Measurements from ENCODE around the gene OR6A2. TPM values are rescaled to one million over a fixed set of nuclear protein-coding genes. Genes with fewer than 3 reads are reported as not detected.

Gene OR6A2
- total RNA-seq, 2 experiments from 2014 or later = not detected

DNA sequence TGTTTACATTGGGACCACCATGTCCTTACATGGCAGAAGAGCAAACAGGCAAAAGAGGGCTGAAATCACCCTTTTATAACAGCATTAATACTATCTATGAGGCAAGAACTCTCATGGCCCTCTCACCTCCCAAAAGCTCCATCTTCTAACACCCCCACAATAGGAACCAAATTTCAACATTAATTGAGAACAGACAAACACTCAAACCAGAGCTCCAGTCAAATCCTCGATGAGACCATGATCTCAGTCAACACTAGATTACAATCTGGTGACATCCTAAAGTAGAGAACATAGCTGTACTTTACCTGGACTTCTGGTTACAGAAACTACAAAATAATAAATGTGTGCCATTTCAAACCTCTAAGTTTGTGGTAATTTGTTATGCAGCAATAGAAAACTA, 52.9 kb downstream of the OR6A2 start:
- Mint-ChIP-seq H3K36me3 (peaks cover 17% of the 10 kb centered on the region), H3K4me3 (no peak overlapping the region), H3K27me3 (no peaks in the 10 kb centered on the region), H3K9me3 (ENCODE audit: low read depth) (no peaks in the 10 kb centered on the region), H3K27ac (no peak overlapping the region), H3K4me1 (peaks cover 28% of the 10 kb centered on the region)
- ATAC-seq (no peak), DNase-seq (no peak)
- CTCF ChIA-PET = interaction anchor here (1.1 to 17.1 kb wide), 11 partner anchors 5 to 367 kb away, joined by 3 to 357 read pairs (median 6); partner anchors contain the start of genes ILK, MRPL17 and TPP1

DNA sequence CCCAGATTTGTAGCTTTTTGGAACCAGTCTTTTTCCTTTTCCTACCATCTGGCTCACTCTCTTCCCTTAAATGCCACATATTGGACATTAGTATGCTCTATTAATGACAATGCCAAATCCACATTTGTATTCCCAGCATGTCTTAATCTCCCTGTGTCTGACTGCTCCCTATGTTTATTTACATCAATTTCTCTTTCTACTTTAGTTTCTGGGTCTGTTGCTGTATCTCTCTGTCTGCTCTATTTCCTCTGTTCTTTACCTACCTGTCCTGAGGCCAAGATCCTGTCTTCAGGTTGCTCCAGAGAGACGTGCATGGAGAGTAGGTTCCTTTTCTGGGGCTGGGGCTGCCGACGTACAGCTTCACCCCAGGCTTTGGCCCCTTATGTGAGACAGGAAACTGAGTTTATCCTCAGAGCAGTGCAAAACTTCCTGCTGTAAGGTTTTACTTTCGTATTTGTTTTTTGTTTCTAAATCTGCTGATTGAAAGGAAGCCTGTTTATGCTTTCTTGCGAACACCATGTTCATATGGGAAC, 53.3 kb downstream of the OR6A2 start:
- peak; percentile 89 for ATAC-seq
- Mint-ChIP-seq H3K27me3 (no peaks in the 10 kb centered on the region), H3K9me3 (ENCODE audit: low read depth) (no peaks in the 10 kb centered on the region), H3K4me3 (no peak overlapping the region), H3K27ac (no peak overlapping the region), H3K4me1 (peaks cover 30% of the 10 kb centered on the region), H3K36me3 (peaks cover 18% of the 10 kb centered on the region)
- CTCF ChIA-PET = interaction anchor here (0.8 to 17.1 kb wide), 15 partner anchors 5 to 426 kb away, joined by 3 to 357 read pairs (median 5); partner anchors contain the start of genes CAVIN3, ILK, MRPL17 and TAF10
- DNase-seq = peak; percentile 68

GRCh38 chr11:6745465-6746015, 53.9 kb downstream of the OR6A2 start:
- no peak for DNase-seq
- H3K36me3 Mint-ChIP-seq = peaks cover 22% of the 10 kb centered on the region
- H3K4me3 Mint-ChIP-seq = no peak overlapping the region
- CTCF ChIA-PET = interaction anchor here (0.7 to 17.1 kb wide), 14 partner anchors 4 to 425 kb away, joined by 3 to 357 read pairs (median 6); partner anchors contain the start of genes CAVIN3, ILK, MRPL17 and TAF10
- H3K27ac Mint-ChIP-seq = no peak overlapping the region
- ATAC-seq = peak; percentile 55
- H3K9me3 Mint-ChIP-seq (ENCODE audit: low read depth) = no peaks in the 10 kb centered on the region
- no peaks in the 10 kb centered on the region for H3K27me3 Mint-ChIP-seq
- peaks cover 30% of the 10 kb centered on the region for H3K4me1 Mint-ChIP-seq

- H3K4me1 Mint-ChIP-seq = peaks cover 33% of the 10 kb centered on the region
- CTCF ChIA-PET = interaction anchor here (0.7 to 17.1 kb wide), 8 partner anchors 4 to 425 kb away, joined by 3 to 357 read pairs (median 6); partner anchors contain the start of genes CAVIN3 and TAF10
- H3K9me3 Mint-ChIP-seq (ENCODE audit: low read depth) = no peaks in the 10 kb centered on the region
- no peak overlapping the region for H3K27ac Mint-ChIP-seq
- peaks cover 22% of the 10 kb centered on the region for H3K36me3 Mint-ChIP-seq
- ATAC-seq (no peak), DNase-seq (no peak)
- H3K27me3 Mint-ChIP-seq = no peaks in the 10 kb centered on the region
- H3K4me3 Mint-ChIP-seq = no peak overlapping the region
These were observed 54.5 kb downstream of the OR6A2 start for GRCh38 chr11:6745018-6745417.

- DNase-seq (peak; percentile 53), ATAC-seq (no peak)
- Mint-ChIP-seq H3K9me3 (ENCODE audit: low read depth) (no peaks in the 10 kb centered on the region), H3K4me3 (no peak overlapping the region), H3K27ac (peak overlapping the region; percentile 76), H3K36me3 (peaks cover 31% of the 10 kb centered on the region), H3K4me1 (peaks cover 50% of the 10 kb centered on the region), H3K27me3 (no peaks in the 10 kb centered on the region)
- CTCF ChIA-PET = interaction anchor here (1.2 to 17.1 kb wide), 3 partner anchors 8 to 138 kb away, joined by 3 to 357 read pairs (median 3); partner anchors contain the start of gene ILK
These were observed 57.2 kb downstream of the OR6A2 start for GRCh38 chr11:6742260-6742659.

Other genes with a start within 250 kb of the OR6A2 start
- 10 to 100 TPM; 25.6 to 33.1 TPM for gene RRP8, start 196.1 kb downstream of the OR6A2 start, total RNA-seq
- 100 to 1,000 TPM; 151 to 161 TPM for gene ILK, start 195.9 kb downstream of the OR6A2 start, total RNA-seq
- gene TAF10, start 187.5 kb downstream of the OR6A2 start, total RNA-seq = 100 to 1,000 TPM; 134 to 144 TPM
- 10 to 100 TPM; 76.8 to 79.3 TPM for gene TPP1, start 180.3 kb downstream of the OR6A2 start, total RNA-seq
- under 1 TPM; 0.14 to 0.32 TPM for gene DCHS1, start 143.9 kb downstream of the OR6A2 start, total RNA-seq
- 10 to 100 TPM; 69.4 to 81.0 TPM for gene MRPL17, start 116.3 kb downstream of the OR6A2 start, total RNA-seq
- not detected for gene OR2AG2, start 27.7 kb downstream of the OR6A2 start, total RNA-seq
- not detected for gene OR2AG1, start 16.7 kb downstream of the OR6A2 start, total RNA-seq
- not detected for gene OR10A5, start 46.0 kb upstream of the OR6A2 start, total RNA-seq
- not detected for gene OR10A2, start 63.4 kb upstream of the OR6A2 start, total RNA-seq
- not detected for gene OR10A4, start 76.9 kb upstream of the OR6A2 start, total RNA-seq
- under 1 TPM in 1 of 2 experiments, not detected in 1; 0.21 TPM for gene OR2D2, start 92.8 kb upstream of the OR6A2 start, total RNA-seq
- gene OR2D3, start 121.3 kb upstream of the OR6A2 start, total RNA-seq = not detected
- 1 to 10 TPM; 1.1 to 1.4 TPM for gene ZNF215, start 126.7 kb upstream of the OR6A2 start, total RNA-seq
- not detected for gene ZNF214, start 220.7 kb upstream of the OR6A2 start, total RNA-seq
- gene NLRP14, start 220.8 kb upstream of the OR6A2 start, total RNA-seq = under 1 TPM in 1 of 2 experiments, not detected in 1; 0.05 TPM